Kidney epithelial cell (primary cell): Measurements from ENCODE around the gene TSC22D4. TPM values are rescaled to one million over a fixed set of nuclear protein-coding genes. Genes with fewer than 3 reads are reported as not detected.
"Not testable (repeated sequence)": the region's sequence is repeated elsewhere in the genome, so short reads cannot be mapped to it uniquely, and the experiment has no call there.

Experiments used
- DNase-seq: peaks from one replicate; pipeline ENCODE4 v3.0.0-alpha.2; 2010; ENCODE audit warnings: low read depth
- H3K27me3 ChIP-seq: 2 replicates; pipeline ENCODE4 v1.6.0; 2011; ENCODE audit warnings: low read length; ENCODE audit not compliant: control insufficient read depth, insufficient read depth
- H3K36me3 ChIP-seq: 2 replicates; pipeline ENCODE4 v1.5.1; 2011; ENCODE audit warnings: low read length; ENCODE audit not compliant: control insufficient read depth, insufficient read depth
- H3K4me3 ChIP-seq: 2 replicates; pipeline ENCODE4 v1.5.1; 2011; ENCODE audit warnings: low read depth, mild to moderate bottlenecking, control low read depth, low read length
- total RNA-seq: library from RNA; depleted of rRNA; stranded (reverse); fragments of >200 nt; gene quantifications from 2 replicates; pipeline ENCODE4 v1.2.3, GENCODE V29; 2015
- TF ChIP-seq, protein P1 (sequence below): IDR thresholded peaks from 2 replicates; pipeline ENCODE4 v1.5.1; 2011; ENCODE audit warnings: mild to moderate bottlenecking, moderate library complexity, low read length, control low read depth, inconsistent platforms; ENCODE audit not compliant: insufficient read depth, poor library complexity, severe bottlenecking

The TSC22D4 gene
- total RNA-seq, 1 donor from 2014 or later: 41.6 TPM

DNA sequence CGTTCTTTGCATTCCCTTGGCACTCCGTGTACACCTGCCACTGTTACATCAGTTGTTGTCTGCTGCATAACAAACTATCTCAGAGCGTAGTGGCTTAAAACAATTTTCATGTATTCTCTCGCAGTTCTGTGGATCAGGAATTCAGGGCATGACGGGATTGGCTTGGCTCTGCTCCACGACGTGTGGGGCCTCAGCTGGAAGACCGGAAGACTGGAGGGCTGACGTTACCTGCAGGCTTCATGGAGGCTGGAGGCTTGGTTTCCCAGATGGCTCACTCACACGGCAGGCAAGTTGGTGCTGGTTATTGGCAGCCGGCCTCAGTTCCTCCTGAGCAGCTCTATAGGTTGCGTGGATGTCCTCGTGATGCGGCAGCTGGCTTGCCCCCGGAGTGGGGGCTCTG is 30.2 kb upstream of the TSC22D4 start:
- DNase-seq: peak; percentile 7
- H3K36me3 ChIP-seq: no peaks in the 10 kb centered on the region
- H3K4me3 ChIP-seq: no peak overlapping the region
- TF ChIP-seq, protein P1, sequence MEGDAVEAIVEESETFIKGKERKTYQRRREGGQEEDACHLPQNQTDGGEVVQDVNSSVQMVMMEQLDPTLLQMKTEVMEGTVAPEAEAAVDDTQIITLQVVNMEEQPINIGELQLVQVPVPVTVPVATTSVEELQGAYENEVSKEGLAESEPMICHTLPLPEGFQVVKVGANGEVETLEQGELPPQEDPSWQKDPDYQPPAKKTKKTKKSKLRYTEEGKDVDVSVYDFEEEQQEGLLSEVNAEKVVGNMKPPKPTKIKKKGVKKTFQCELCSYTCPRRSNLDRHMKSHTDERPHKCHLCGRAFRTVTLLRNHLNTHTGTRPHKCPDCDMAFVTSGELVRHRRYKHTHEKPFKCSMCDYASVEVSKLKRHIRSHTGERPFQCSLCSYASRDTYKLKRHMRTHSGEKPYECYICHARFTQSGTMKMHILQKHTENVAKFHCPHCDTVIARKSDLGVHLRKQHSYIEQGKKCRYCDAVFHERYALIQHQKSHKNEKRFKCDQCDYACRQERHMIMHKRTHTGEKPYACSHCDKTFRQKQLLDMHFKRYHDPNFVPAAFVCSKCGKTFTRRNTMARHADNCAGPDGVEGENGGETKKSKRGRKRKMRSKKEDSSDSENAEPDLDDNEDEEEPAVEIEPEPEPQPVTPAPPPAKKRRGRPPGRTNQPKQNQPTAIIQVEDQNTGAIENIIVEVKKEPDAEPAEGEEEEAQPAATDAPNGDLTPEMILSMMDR: no peak
- no peaks in the 10 kb centered on the region for H3K27me3 ChIP-seq

DNA sequence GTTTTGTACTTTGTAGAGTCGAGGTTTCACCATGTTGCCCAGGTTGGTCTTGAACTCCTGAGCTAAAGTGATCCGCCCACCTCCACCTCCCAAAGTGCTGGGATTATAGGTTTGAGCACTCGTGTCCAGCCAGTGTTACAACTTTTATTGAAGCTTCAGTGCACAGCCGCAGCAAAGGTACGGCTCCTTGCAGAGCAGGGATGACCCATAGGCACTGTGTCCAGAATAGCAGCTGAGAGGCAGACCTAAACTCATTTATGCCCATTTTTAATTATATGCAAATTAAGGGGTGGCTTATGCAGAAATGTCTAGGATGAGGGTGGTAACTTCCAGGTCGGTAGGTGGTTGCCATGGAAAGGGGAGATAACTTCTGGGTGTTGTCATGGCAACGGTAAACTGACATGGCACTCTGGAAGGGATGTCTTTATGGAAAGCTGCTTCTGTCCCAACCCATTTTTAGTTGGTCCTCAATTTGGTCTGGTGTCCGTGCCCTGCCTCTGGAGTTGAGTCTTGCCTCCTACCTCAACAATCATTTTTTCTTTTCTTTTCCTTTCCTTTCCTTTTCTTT is 27.4 kb upstream of the TSC22D4 start:
- no peak for DNase-seq
- TF ChIP-seq, protein P1: no peak
- Histone ChIP-seq H3K27me3 (no peaks in the 10 kb centered on the region), H3K36me3 (no peaks in the 10 kb centered on the region), H3K4me3 (no peak overlapping the region)

DNA sequence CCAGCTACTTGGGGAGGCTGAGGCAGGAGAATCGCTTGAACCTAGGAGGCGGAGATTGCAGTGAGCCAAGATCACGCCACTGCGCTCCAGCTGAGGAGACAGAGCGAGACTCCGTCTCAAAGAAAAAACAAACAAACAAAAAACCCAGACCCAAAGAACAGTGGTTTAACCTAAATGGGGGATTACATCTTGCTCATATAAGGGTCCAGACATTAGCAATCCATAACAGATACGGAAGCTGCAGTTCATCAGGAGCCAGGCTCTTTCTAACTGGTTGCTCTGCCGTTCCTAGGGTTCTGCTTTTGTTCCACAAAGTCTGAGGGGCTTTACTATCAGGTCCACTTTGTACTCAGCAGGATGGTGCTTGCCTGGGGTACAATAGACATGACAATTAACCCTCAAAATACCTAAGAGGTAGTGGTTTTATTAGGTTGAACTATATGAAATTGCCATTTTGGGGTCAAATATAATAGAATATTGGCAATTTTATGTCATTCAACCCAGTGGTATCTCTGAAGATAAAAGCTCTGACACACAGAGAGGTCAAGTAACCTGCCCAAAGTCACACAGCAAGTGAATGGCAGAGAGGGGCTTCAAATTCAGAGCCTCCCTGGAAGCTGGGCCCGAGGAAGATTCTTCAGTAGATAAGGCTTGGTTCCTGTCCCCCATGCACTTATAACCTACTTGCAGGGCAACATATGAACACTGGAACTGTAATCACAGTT is 26.0 kb upstream of the TSC22D4 start:
- no peaks in the 10 kb centered on the region for H3K36me3 ChIP-seq
- TF ChIP-seq, protein P1: no peak

DNA sequence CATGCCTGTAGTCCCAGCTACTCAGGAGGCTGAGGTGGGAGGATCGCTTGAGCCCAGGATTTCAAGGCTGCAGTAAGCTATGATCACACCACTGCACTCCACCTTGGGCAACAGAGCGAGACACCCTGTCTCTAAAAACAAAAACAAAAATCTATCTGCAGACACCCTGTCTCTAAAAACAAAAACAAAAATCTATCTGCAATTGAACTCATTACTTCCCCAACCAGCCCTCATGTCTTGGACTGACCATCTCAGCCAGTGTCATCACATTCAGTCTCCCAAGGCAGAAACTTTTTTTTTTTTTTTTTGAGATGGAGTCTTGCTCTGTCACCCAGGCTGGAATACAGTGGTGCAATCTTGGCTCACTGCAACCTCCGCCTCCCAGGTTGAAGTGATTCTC is 25.0 kb upstream of the TSC22D4 start:
- not testable (repeated sequence) for DNase-seq, H3K4me3 ChIP-seq, H3K27me3 ChIP-seq, H3K36me3 ChIP-seq

More for the DNA sequence above, 26.0 kb upstream of the TSC22D4 start:
- no peak for DNase-seq
- Histone ChIP-seq H3K27me3 (no peaks in the 10 kb centered on the region), H3K4me3 (no peak overlapping the region)

DNA sequence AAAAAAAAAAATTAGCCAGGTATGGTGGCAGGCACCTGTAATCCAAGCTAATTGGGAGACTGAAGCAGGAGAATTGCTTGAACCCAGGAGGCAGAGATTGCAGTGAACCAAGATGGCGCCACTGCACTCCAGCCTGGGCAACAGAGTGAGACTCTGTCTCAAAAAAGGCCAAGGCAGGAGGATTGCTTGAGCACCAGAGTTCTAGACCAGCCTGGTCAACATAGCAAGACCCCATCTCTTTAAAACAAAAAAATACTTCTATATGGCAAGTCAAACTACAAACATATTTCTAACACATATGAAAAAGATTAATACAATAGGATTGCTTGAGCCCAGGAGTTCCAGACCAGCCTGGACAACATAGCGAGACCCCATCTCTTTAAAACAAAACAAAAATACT is 21.7 kb upstream of the TSC22D4 start:
- H3K27me3 ChIP-seq, DNase-seq, H3K4me3 ChIP-seq, H3K36me3 ChIP-seq: not testable (repeated sequence)

DNA sequence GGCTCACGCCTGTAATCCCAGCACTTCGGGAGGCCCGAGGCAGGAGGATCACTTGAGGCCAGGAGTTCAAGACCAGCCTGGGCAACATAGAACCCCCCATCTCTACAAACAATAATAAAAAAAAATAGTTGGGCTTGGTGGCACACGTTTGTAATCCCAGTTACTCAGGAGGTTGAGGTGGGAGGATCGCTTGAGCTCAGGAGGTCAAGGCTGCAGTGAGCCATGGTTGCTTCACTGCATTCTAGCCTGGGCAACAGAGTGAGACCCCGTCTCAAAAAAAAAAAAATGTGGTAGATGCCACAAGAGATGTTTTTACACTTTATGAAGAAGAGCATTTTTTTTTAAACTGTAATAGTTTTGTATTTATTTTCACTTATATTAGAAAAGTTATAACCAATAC is 17.5 kb upstream of the TSC22D4 start:
- TF ChIP-seq, protein P1: no peak
- H3K4me3 ChIP-seq: no peak overlapping the region
- no peaks in the 10 kb centered on the region for H3K27me3 ChIP-seq
- no peak for DNase-seq
- no peaks in the 10 kb centered on the region for H3K36me3 ChIP-seq
